Aorta (tissue), 5 donors: ENCODE results near the gene GNG13. TPM values are rescaled to one million over a fixed set of nuclear protein-coding genes. Genes with fewer than 3 reads are reported as not detected.
"Not testable (repeated sequence)": the region's sequence is repeated elsewhere in the genome, so short reads cannot be mapped to it uniquely, and the experiment has no call there.

ENCODE experiments used
- ATAC-seq: fragments of 200-7000 bp; cut with Tn5 transposase; one replicate; pipeline ENCODE4 v1.9.1; 2022; ENCODE audit warnings: moderate library complexity; ENCODE audit not compliant: low FRiP score
- DNase-seq, 2 donors: peaks; one replicate each; pipeline ENCODE4 v3.0.0-alpha.2; 2020
- H3K27ac ChIP-seq, 2 donors: one replicate each; pipeline ENCODE4 v1.5.1; 2013; ENCODE audit warnings: low read length in 2 of 2, mild to moderate bottlenecking in 2 of 2, moderate library complexity in 2 of 2, control low read depth in 1 of 2, inconsistent platforms in 1 of 2, low read depth in 1 of 2
- H3K27me3 ChIP-seq, 2 donors: one replicate each; pipeline ENCODE4 v1.6.1; 2013; ENCODE audit warnings: control low read depth in 1 of 2, low read length in 1 of 2, mild to moderate bottlenecking in 1 of 2, moderate library complexity in 1 of 2; ENCODE audit not compliant: insufficient read depth in 2 of 2, control insufficient read depth in 1 of 2
- H3K36me3 ChIP-seq, 2 donors: one replicate each; pipeline ENCODE4 v1.6.1; 2013; ENCODE audit warnings: control low read depth in 1 of 2, low read length in 1 of 2, mild to moderate bottlenecking in 1 of 2; ENCODE audit not compliant: insufficient read depth in 2 of 2, control insufficient read depth in 1 of 2
- H3K4me1 ChIP-seq, 2 donors: one replicate each; pipeline ENCODE4 v1.6.1; 2013; ENCODE audit warnings: low read length in 2 of 2, control low read depth in 1 of 2, mild to moderate bottlenecking in 1 of 2, moderate library complexity in 1 of 2; ENCODE audit not compliant: insufficient read depth in 2 of 2, control insufficient read depth in 1 of 2
- H3K4me3 ChIP-seq, 2 donors: one replicate each; pipeline ENCODE4 v1.5.1; 2013; ENCODE audit warnings: low read length in 2 of 2, control low read depth in 1 of 2, mild to moderate bottlenecking in 1 of 2
- H3K9me3 ChIP-seq: one replicate; pipeline ENCODE4 v1.6.1; 2013; ENCODE audit warnings: mild to moderate bottlenecking, low read length; ENCODE audit not compliant: control insufficient read depth
- WGBS, 2 donors: extraction: QIAGEN DNeasy Blood & Tissue Kit; methylation state at CpG; one replicate each; pipeline ENCODE4 v1.1.7; 2013; 5-methylcytosine and 5-hydroxymethylcytosine counted together
- intact Hi-C, 2 donors: fragments of 100-400 bp; cut with DNase I; formaldehyde crosslinking; loops; one replicate each; pipeline versions ENCODE4 v1.14.2 to v1.15.0; 2022
- polyA plus RNA-seq, 2 donors: library from polyadenylated mRNA; stranded (reverse); fragments of 200-250 nt; gene quantifications; one replicate each; pipeline ENCODE4 v1.2.3, GENCODE V29; 2013
- total RNA-seq, 2 donors: library from RNA; stranded (reverse); fragmentation: NEBNext Ultra II Directional; extraction: Animal tissue kit (Norgen Biotek cat#: 25700); gene quantifications; one replicate each; pipeline ENCODE4 v1.2.1, GENCODE V29; 2021
- donor health status: healthy with polysubstance abuse.
- donor health status: Bipolar disorder and iron deficiency.
- donor health status: DM: no; HTN: no; CAD: no.
- donor health status: DM: no; HTN: no; CAD: no.
- donor health status: DM: yes; HTN: yes; CAD: no.

GNG13 gene
- total and polyA plus RNA-seq, 4 donors, result not detected

GRCh38 chr16:760065-760464 lies 40.5 kb downstream of the GNG13 start:
- H3K27ac ChIP-seq, result no peak overlapping the region

GRCh38 chr16:759110-759910 lies 41.2 kb downstream of the GNG13 start:
- ATAC-seq, result no peak
- H3K4me1 ChIP-seq, result no peaks in the 10 kb centered on the region
- no peaks in the 10 kb centered on the region for H3K27me3 ChIP-seq

More at GRCh38 chr16:760065-760464, 40.5 kb downstream of the GNG13 start:
- Histone ChIP-seq H3K4me1 (no peaks in the 10 kb centered on the region), H3K36me3 (no peaks in the 10 kb centered on the region), H3K4me3 (no peak overlapping the region), H3K27me3 (no peaks in the 10 kb centered on the region), H3K9me3 (no peaks in the 10 kb centered on the region)
- intact Hi-C loops, result no loop called here
- DNase-seq (no peak), ATAC-seq (no peak)
- WGBS, 2 donors, result 75 to 81% methylated on average over 15 of the region's 15 CpGs

GRCh38 chr16:756428-756827 lies 44.1 kb downstream of the GNG13 start:
- intact Hi-C loops, result no loop called here
- no peaks in the 10 kb centered on the region for H3K36me3 ChIP-seq
- DNase-seq, result no peak
- no peak overlapping the region for H3K4me3 ChIP-seq
- H3K27ac ChIP-seq, result no peak overlapping the region
- ATAC-seq, result no peak
- H3K27me3 ChIP-seq, result no peaks in the 10 kb centered on the region
- 91 to 95% methylated on average over 5 of the region's 5 CpGs for WGBS, 2 donors
- no peaks in the 10 kb centered on the region for H3K9me3 ChIP-seq
- no peaks in the 10 kb centered on the region for H3K4me1 ChIP-seq

More at GRCh38 chr16:759110-759910, 41.2 kb downstream of the GNG13 start:
- intact Hi-C loops, result no loop called here
- no peak overlapping the region for H3K4me3 ChIP-seq
- H3K9me3 ChIP-seq, result no peaks in the 10 kb centered on the region
- H3K36me3 ChIP-seq, result no peaks in the 10 kb centered on the region
- no peak for DNase-seq
- H3K27ac ChIP-seq, result no peak overlapping the region
- WGBS, 2 donors, result 85 to 88% methylated on average over 34 of the region's 34 CpGs

- WGBS, 2 donors, result 59 to 64% methylated on average over 11 of the region's 11 CpGs
- Histone ChIP-seq H3K27me3 (no peaks in the 10 kb centered on the region), H3K36me3 (no peaks in the 10 kb centered on the region), H3K4me1 (no peaks in the 10 kb centered on the region), H3K9me3 (no peaks in the 10 kb centered on the region), H3K4me3 (no peak overlapping the region), H3K27ac (no peak overlapping the region)
- ATAC-seq, result no peak
- intact Hi-C loops, result no loop called here
- DNase-seq, result no peak
These were observed 45.9 kb downstream of the GNG13 start for GRCh38 chr16:754656-755055.

- H3K9me3 ChIP-seq, ATAC-seq, intact Hi-C loops, H3K27me3 ChIP-seq, H3K36me3 ChIP-seq, H3K4me1 ChIP-seq, DNase-seq, H3K27ac ChIP-seq, H3K4me3 ChIP-seq: not testable (repeated sequence)
- 90 to 93% methylated on average over 11 of the region's 11 CpGs for WGBS, 2 donors
These were observed 46.4 kb downstream of the GNG13 start for GRCh38 chr16:754121-754607.

- Histone ChIP-seq H3K36me3 (no peaks in the 10 kb centered on the region), H3K9me3 (no peaks in the 10 kb centered on the region), H3K4me1 (no peaks in the 10 kb centered on the region), H3K27me3 (no peaks in the 10 kb centered on the region), H3K27ac (no peak overlapping the region), H3K4me3 (no peak overlapping the region)
- no peak for ATAC-seq
- intact Hi-C loops, result no loop called here
- WGBS, 2 donors, result 24% methylated on average over 10 of the region's 10 CpGs
- no peak for DNase-seq
These were observed 48.6 kb downstream of the GNG13 start for GRCh38 chr16:752007-752312.

GRCh38 chr16:751152-752006 lies 49.2 kb downstream of the GNG13 start:
- Histone ChIP-seq H3K27ac (no peak overlapping the region), H3K4me3 (no peak overlapping the region), H3K27me3 (no peaks in the 10 kb centered on the region), H3K9me3 (no peaks in the 10 kb centered on the region), H3K36me3 (no peaks in the 10 kb centered on the region), H3K4me1 (no peaks in the 10 kb centered on the region)
- WGBS, 2 donors, result 40 to 47% methylated on average over 39 of the region's 39 CpGs
- ATAC-seq (peak; percentile 54), DNase-seq (no peak)
- intact Hi-C loops, result no loop called here

- Histone ChIP-seq H3K27ac (no peak overlapping the region), H3K4me1 (no peaks in the 10 kb centered on the region), H3K27me3 (no peaks in the 10 kb centered on the region), H3K9me3 (no peaks in the 10 kb centered on the region), H3K36me3 (no peaks in the 10 kb centered on the region), H3K4me3 (no peak overlapping the region)
- intact Hi-C loops, result no loop called here
- 71 to 72% methylated on average over 9 of the region's 9 CpGs for WGBS, 2 donors
- DNase-seq (no peak), ATAC-seq (no peak)
These were observed 50.0 kb downstream of the GNG13 start for GRCh38 chr16:750485-750884.
